Endothelial cell of hepatic sinusoid (primary cell): ENCODE results near the gene RSPH6A.

Experiments used
- in situ Hi-C: cut with HindIII; loops from 2 replicates; pipeline ENCODE4 v1.10.0; 2017; ENCODE audit warnings: low sequenced_read_pairs

The RSPH6A gene

GRCh38 chr19:45825917-45826893 lies 11.1 kb upstream of the RSPH6A start:
- in situ Hi-C loops = no loop called here

- in situ Hi-C loops = no loop called here
Observed at GRCh38 chr19:45825263-45825605, 10.1 kb upstream of the RSPH6A start.

- in situ Hi-C loops = no loop called here
Observed at GRCh38 chr19:45824531-45825262, 9.6 kb upstream of the RSPH6A start.

- in situ Hi-C loops = no loop called here
Observed at GRCh38 chr19:45824041-45824471, 8.9 kb upstream of the RSPH6A start.

GRCh38 chr19:45823182-45823581 lies 8.1 kb upstream of the RSPH6A start:
- in situ Hi-C loops = no loop called here

- in situ Hi-C loops = no loop called here
Observed at GRCh38 chr19:45822716-45823115, 7.6 kb upstream of the RSPH6A start.

- in situ Hi-C loops = no loop called here
Observed at GRCh38 chr19:45821570-45821969, 6.5 kb upstream of the RSPH6A start.

- in situ Hi-C loops = no loop called here
Observed at GRCh38 chr19:45821103-45821521, 6.0 kb upstream of the RSPH6A start.

GRCh38 chr19:45820413-45821102 lies 5.5 kb upstream of the RSPH6A start:
- in situ Hi-C loops = no loop called here

GRCh38 chr19:45819769-45820168 lies 4.7 kb upstream of the RSPH6A start:
- in situ Hi-C loops = no loop called here

GRCh38 chr19:45817725-45818301 lies 2.7 kb upstream of the RSPH6A start:
- in situ Hi-C loops = no loop called here

- in situ Hi-C loops = no loop called here
Observed at GRCh38 chr19:45817010-45817724, 2.1 kb upstream of the RSPH6A start.

- in situ Hi-C loops = no loop called here
Observed at GRCh38 chr19:45816236-45817009, 1.3 kb upstream of the RSPH6A start.

GRCh38 chr19:45815481-45816216 lies 541 bp upstream of the RSPH6A start:
- in situ Hi-C loops = no loop called here

- in situ Hi-C loops = no loop called here
Observed at GRCh38 chr19:45814166-45814780, 835 bp downstream of the RSPH6A start.

- in situ Hi-C loops = no loop called here
Observed at GRCh38 chr19:45812297-45812696, 2.8 kb downstream of the RSPH6A start.

- in situ Hi-C loops = no loop called here
Observed at GRCh38 chr19:45809643-45810159, 5.4 kb downstream of the RSPH6A start.

GRCh38 chr19:45805719-45806118 lies 9.4 kb downstream of the RSPH6A start:
- in situ Hi-C loops = no loop called here

- in situ Hi-C loops = no loop called here
Observed at GRCh38 chr19:45804959-45805230, 10.2 kb downstream of the RSPH6A start.
